A204.1 (cell line): ENCODE data around the gene NRAP.
"Not testable (repeated sequence)": the region's sequence is repeated elsewhere in the genome, so short reads cannot be mapped to it uniquely, and the experiment has no call there.

ENCODE experiments used
- FAIRE-seq: peaks from 2 replicates; lab custom pipeline; 2012; peaks lifted over from hg19 to GRCh38; lab: Jason Lieb, UNC

NRAP gene

GRCh38 chr10:113680190-113681111 lies 16.6 kb upstream of the NRAP start:
- FAIRE-seq: no peak

DNA sequence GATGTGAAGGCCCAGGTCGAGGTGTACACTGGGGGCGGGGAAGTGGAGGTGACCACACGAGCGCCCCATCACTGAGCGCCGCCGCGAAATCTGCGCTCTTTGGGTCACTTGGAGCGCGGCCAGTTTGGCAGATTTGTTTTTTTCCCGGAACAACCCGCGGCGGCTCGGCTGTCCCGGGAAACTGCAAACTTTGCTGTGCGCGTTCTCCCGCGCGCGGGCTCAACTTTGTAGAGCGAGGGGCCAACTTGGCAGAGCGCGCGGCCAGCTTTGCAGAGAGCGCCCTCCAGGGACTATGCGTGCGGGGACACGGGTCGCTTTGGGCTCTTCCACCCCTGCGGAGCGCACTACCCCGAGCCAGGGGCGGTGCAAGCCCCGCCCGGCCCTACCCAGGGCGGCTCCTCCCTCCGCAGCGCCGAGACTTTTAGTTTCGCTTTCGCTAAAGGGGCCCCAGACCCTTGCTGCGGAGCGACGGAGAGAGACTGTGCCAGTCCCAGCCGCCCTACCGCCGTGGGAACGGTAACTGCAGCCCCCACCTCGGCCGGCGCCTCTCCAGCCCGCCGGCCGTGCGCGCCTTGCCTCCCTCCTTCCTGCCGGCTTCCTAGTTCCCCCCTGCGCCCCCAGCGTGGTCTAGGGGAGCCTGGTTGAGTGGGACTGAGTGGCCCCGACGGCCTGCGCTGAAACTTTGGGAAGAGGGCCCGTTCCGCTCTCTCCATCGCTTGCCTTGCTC lies 15.8 kb upstream of the NRAP start, which contains the start of gene CASP7:
Gene CASP7, plus strand, starts transcription at position 450 of the 727 bp plus-strand sequence. CDS start 17,582 bp downstream, outside the sequence.
- FAIRE-seq: no peak

GRCh38 chr10:113666682-113667252 lies 2.9 kb upstream of the NRAP start:
- FAIRE-seq: no peak

GRCh38 chr10:113665806-113666354 lies 2.0 kb upstream of the NRAP start:
- no peak for FAIRE-seq

GRCh38 chr10:113665352-113665751 lies 1.5 kb upstream of the NRAP start:
- no peak for FAIRE-seq

- FAIRE-seq: no peak
These were observed 699 bp downstream of the NRAP start for GRCh38 chr10:113663142-113663541.

GRCh38 chr10:113661332-113661731 lies 2.5 kb downstream of the NRAP start:
- FAIRE-seq: no peak

DNA sequence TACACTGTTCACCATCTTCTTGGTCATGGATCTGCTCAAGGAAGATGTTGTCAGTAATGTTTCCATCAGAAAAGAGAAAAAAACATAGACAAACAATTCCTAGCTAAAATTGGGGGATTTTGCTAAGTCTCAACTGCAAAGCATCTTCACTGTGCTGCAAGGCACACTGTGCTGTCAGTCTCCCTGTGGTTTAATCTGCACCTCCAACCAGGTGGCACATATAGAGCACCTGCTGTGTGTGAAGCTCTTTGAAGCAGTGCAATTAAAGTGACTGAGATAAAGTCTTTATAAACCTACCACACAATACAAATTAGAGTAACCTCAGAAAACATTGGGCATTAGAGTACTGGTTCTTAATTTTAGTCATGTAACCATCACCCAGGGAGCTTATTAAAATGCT lies 6.3 kb downstream of the NRAP start:
- FAIRE-seq: no peak

GRCh38 chr10:113656896-113657295 lies 6.9 kb downstream of the NRAP start:
- FAIRE-seq: no peak

GRCh38 chr10:113652456-113652855 lies 11.4 kb downstream of the NRAP start:
- FAIRE-seq: not testable (repeated sequence)

DNA sequence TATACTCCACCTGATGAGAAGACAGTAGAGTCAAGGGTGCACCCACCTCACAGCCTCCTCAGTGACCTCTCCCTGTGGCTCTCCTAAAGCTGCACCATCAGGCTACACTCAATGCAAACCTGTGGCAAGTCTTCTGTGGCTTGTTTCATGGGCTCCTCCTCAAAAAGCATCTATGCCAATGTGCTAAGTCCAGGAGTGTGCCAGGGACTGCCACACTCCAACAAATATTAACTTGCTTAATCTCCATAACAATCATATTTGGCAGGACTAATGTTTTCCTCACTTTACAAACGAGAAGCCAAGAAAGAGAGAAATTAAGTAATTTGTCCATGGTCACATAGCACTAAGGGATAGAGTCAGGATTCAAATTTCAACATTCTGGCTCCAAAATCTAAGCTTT lies 11.9 kb downstream of the NRAP start:
- no peak for FAIRE-seq

DNA sequence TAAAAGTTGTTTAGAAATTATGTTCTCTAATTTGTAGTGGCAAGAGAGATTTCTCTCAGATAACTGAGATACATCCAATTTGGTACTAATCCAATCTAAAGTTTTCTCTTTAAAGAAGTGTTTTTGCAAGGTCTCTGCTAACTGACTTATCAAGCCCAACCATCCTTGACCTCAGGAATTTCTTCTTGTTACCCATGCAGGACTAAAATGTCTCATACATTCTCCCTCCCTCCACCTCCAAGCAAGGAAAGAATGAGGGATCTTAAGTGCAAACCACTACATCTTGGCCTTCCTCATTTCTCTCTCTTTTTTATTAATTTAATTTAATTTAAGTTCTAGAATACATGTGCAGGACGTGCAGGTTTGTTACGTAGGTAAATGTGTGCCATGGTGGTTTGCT lies 12.8 kb downstream of the NRAP start:
- FAIRE-seq: no peak

DNA sequence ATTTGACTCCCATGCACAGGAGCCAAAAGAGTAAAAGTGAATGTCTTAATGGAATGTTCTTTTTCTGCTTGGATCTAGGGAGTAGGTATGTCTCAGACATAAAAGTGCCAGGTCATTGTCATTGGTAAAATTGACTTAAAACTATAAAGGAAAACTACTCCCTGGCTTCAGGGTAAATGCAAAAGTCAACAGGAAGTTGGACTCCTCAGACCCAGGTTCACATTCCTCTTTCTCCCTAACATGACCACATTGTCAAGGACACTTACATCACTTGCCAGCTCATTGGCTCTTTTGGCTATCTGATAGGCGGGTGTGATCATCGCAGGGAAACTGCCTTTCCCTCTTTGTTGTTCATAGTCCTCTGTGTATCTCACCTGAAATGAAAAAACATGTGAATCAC lies 13.7 kb downstream of the NRAP start:
- FAIRE-seq: no peak

DNA sequence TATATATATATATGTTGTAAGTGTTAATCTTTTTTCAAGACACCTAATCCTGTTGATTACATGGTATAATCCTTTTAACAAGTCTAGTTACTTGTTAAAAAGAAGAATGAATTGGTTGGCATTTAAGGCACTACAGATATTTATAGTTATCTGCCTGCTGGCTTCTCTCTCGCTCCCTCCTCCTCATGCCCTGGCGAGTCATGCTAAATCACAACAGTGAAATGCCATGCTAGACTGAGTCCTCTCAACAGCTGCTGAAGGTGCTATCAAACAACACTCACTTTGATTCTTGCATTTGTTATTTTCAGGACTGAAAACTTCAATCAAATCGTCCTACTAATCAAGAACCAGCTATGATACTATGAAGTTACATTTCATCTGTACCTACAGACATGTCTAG lies 15.4 kb downstream of the NRAP start:
- no peak for FAIRE-seq

DNA sequence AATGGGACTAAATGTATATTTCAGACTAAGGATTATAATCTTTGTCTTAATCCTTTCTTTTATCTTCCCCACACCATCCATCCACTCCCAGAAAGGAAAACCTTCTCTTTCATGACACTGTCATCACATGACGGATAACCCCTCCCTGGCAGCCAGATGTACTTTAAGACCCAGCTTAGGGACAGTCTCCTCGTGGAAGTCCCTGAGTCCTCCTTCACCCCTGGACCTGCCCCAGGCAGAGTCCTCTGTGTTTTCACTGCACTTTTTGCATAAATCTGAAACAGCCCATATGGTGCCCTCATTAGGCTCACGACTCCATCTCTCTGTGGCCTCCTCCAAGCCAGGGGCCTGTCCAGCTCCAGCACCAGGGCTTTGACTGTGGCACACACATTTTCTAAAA lies 16.0 kb downstream of the NRAP start:
- no peak for FAIRE-seq

GRCh38 chr10:113646336-113647201 lies 17.3 kb downstream of the NRAP start:
- no peak for FAIRE-seq

GRCh38 chr10:113644185-113645120 lies 19.4 kb downstream of the NRAP start:
- FAIRE-seq: no peak

DNA sequence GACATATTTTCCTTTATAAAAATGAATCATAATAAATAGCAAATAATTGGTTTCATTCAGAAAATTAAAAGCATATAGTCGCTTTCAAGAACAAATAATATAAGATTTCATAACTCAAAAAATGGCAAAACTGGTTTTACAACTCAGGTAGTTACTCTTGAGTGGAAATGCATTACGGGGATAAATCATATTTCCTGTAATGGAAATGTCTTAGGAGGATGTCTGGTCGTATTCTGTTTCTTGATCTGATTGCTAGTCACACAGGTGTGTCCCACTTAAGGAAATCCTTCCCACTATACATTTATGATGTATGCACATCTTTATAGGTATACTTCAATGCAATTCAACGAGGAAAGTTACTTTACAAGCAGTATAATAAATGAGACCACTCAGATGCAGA lies 20.7 kb downstream of the NRAP start:
- no peak for FAIRE-seq

DNA sequence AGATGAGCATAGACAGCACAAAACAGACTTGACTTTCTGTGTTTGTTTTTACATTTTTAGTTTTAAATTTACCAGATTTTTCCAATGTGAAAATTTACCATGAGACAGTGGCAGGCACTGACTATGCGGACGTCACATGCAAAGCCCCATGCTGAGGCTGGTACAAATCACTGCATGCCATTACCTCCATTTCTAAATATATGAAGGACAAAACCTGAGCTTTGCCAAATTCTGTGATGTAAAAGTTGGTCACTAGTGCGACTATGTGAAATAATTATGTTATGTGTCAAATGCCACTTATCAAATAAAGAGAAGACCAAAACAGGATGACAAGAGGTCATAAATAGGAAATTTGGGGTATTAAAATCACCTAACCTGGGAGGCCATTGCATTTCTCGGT lies 22.1 kb downstream of the NRAP start:
- FAIRE-seq: no peak

DNA sequence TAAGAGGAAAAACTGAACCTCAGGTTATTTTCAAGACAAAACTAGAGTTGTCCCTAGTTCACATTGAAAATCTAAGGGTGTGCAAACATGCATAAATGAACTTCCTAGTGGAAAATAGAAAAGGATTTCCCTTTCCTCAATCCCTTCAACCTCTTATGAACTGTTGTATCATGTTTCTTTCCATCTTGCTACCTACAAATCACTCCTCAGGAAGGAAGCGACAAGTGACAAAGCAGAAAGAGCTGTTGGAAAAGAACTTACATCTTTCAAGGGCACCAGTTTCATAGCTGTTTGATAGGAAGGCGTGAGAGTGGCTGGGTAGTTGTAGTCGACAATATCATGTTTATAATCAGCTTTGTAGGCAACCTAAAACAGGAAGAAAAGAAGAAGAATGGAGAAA lies 23.9 kb downstream of the NRAP start:
- no peak for FAIRE-seq
